NB4 (cell line): ENCODE results near the gene PGGHG.
A peak's percentile ranks its signal among the peaks of the same experiment; 100 is the strongest.
"Not testable (repeated sequence)": the region's sequence is repeated elsewhere in the genome, so short reads cannot be mapped to it uniquely, and the experiment has no call there.

Source experiments
- DNase-seq: peaks from one replicate; pipeline ENCODE4 v3.0.0; 2010; ENCODE audit warnings: low read depth
- H3K4me3 ChIP-seq: one replicate; pipeline ENCODE4 v1.5.1; 2011; ENCODE audit warnings: mild to moderate bottlenecking, low read depth, low read length, moderate library complexity
- CTCF ChIP-seq: IDR thresholded peaks from one replicate; pipeline ENCODE4 v1.5.1; 2012; ENCODE audit warnings: low read depth, low read length
- MAX ChIP-seq: IDR thresholded peaks from 2 replicates; pipeline ENCODE4 v1.6.1; 2011; ENCODE audit warnings: low read depth, low read length
- MYC ChIP-seq: IDR thresholded peaks from 2 replicates; pipeline ENCODE4 v1.6.1; 2011; ENCODE audit warnings: low read depth, low read length
- POLR2A ChIP-seq: IDR thresholded peaks from 2 replicates; pipeline ENCODE4 v1.6.1; 2011; ENCODE audit warnings: mild to moderate bottlenecking; ENCODE audit not compliant: insufficient read length; ENCODE audit errors: extremely low read depth

The PGGHG gene

DNA sequence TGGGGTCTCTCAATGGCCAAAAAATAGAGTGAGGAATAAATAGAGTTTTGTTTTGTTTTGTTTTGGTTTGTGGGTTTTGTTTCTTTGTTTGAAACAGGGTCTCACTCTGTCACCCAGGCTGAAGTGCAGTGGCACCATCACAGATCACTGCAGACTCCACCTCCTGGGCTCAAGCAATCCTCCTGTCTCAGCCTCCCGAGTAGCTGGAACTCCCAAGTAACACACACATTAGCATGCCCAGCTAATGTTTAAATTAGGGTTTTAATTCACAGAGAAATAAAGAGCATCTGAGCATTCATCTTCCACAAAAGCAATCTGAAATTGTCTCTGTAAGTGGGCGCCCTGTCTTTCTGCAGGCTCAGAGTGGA, 40.9 kb downstream of the PGGHG start:
- DNase-seq: no peak
- TF ChIP-seq POLR2A (no peak), MYC (no peak), CTCF (no peak), MAX (no peak)
- no peak overlapping the region for H3K4me3 ChIP-seq

- TF ChIP-seq MYC (no peak), MAX (no peak), POLR2A (no peak), CTCF (no peak)
- DNase-seq: no peak
- no peak overlapping the region for H3K4me3 ChIP-seq
Observed at GRCh38 chr11:330307-330693, 41.4 kb downstream of the PGGHG start.

GRCh38 chr11:330694-331357, 41.9 kb downstream of the PGGHG start:
- H3K4me3 ChIP-seq: no peak overlapping the region
- DNase-seq: peak; percentile 55
- TF ChIP-seq MAX (no peak), MYC (no peak), POLR2A (no peak), CTCF (no peak)

GRCh38 chr11:331358-332060, 42.6 kb downstream of the PGGHG start:
- no peak for DNase-seq
- no peak overlapping the region for H3K4me3 ChIP-seq
- TF ChIP-seq CTCF: no peak
- TF ChIP-seq POLR2A: no peak
- TF ChIP-seq MAX: no peak
- no peak for TF ChIP-seq MYC

DNA sequence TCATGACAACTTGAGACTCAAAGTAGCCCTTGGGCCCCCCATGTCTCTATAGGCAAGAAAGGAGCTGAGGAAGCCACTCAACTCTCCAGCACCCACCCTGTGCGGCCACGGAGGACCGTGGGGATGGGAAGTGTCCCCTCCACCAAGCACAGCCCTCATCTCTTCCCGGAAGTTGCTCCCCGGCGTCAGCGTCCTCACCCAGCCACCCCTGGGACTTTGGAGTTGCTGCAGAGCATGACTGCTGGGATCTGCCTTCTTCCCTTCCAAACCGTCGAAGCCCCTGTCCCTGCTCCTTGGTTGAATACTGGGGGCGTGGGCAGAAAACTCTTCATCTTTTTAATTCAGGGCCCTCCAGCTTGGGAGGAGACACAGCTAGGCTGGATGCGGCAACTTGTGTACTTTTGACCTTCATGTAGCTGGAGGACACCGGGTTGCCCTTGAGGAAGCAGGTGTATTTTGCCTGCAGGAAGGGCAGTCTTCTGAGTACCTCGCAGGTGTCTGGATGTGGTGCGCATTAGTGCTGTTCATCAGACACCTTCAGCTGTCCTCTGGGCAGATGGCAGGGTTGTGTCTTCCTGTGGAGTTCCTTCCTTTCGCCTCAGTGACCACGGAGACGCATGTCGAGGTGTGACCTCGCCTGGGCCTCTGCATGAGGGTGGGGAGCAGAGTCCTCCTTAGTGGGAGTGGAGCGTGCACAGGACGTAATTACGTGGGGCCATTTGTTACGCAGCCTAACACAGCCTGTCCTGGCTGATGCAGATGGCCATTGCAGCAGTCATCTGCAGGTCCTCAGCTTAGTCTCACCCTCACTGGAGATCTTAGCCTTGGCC, 43.9 kb downstream of the PGGHG start:
- no peak for DNase-seq
- H3K4me3 ChIP-seq: no peak overlapping the region
- no peak for TF ChIP-seq MYC
- no peak for TF ChIP-seq MAX
- no peak for TF ChIP-seq POLR2A
- TF ChIP-seq CTCF: no peak

DNA sequence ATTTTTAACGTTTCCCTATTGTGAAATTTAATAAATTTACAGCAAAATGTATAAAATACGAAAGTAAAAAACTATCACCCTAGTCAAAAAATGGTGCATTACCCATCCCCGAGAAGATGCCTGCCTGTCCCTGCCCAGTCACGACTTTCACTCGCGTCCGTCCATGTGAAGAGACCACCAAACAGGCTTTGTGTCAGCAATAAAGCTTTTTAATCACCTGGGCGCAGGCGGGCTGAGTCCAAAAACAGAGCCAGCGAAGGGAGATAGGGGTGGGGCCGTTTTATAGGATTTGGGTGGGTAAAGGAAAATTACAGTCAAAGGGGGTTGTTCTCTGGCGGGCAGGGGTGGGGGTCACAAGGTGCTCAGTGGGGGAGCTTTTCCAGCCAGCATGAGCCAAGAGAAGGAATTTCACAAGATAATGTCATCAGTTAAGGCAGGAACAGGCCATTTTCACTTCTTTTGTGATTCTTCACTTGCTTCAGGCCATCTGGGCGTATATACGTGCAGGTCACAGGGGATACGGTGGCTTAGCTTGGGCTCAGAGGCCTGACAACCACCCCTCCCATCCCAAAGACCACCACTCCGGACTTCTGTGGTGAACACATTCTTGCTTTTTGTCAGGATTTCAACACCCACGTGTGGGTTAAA, 44.8 kb downstream of the PGGHG start:
- H3K4me3 ChIP-seq, DNase-seq: not testable (repeated sequence)
